Heart right ventricle (tissue), 16 donors: ENCODE measurements around the gene RGP1. TPM values are rescaled to one million over a fixed set of nuclear protein-coding genes. Genes with fewer than 3 reads are reported as not detected.

Source experiments
- ATAC-seq, 8 donors: fragments of 200-7000 bp; cut with Tn5 transposase; one replicate each; pipeline ENCODE4 v1.9.1; 2020; ENCODE audit warnings: mild to moderate bottlenecking in 8 of 8, moderate library complexity in 8 of 8, moderate number of reproducible peaks in 1 of 8
- DNase-seq, 2 donors: peaks; one replicate each; pipeline ENCODE4 v3.0.0-alpha.2; 2020
- H3K27ac ChIP-seq, 10 donors: fragments of 200-600 bp; sonication (generic) in 2 of 10; one replicate each; pipeline versions ENCODE4 v1.5.0 to v1.8.0; 2020 to 2022; ENCODE audit warnings: mild to moderate bottlenecking in 3 of 10
- H3K27me3 ChIP-seq, 7 donors: fragments of 200-600 bp; one replicate each; pipeline ENCODE4 v1.8.0; 2021 to 2022; ENCODE audit warnings: mild to moderate bottlenecking in 2 of 7
- H3K36me3 ChIP-seq, 9 donors: fragments of 200-600 bp; sonication (generic) in 1 of 9; one replicate each; pipeline versions ENCODE4 v1.5.0 to v1.8.0; 2020 to 2022; ENCODE audit warnings: mild to moderate bottlenecking in 2 of 9
- H3K4me1 ChIP-seq, 9 donors: fragments of 200-600 bp; sonication (generic) in 1 of 9; one replicate each; pipeline versions ENCODE4 v1.5.0 to v1.8.0; 2020 to 2022; ENCODE audit warnings: mild to moderate bottlenecking in 4 of 9
- H3K4me3 ChIP-seq, 10 donors: fragments of 200-600 bp; sonication (generic) in 2 of 10; one replicate each; pipeline versions ENCODE4 v1.5.0 to v1.8.0; 2020 to 2022; ENCODE audit warnings: mild to moderate bottlenecking in 7 of 10, moderate library complexity in 2 of 10
- H3K9me3 ChIP-seq, 11 donors: fragments of 200-600 bp in 10 of 11; sonication (generic) in 2 of 11; one replicate each; pipeline versions ENCODE4 v1.5.0 to v1.8.0; 2013 to 2022; ENCODE audit warnings: mild to moderate bottlenecking in 2 of 11, control low read depth in 1 of 11, moderate library complexity in 1 of 11
- CTCF ChIP-seq, 9 donors: fragments of 200-600 bp; sonication (generic) in 2 of 9; IDR thresholded peaks; one replicate each; pipeline versions ENCODE4 v1.5.0 to v1.8.0; 2021 to 2022; ENCODE audit warnings: antibody characterized with exemption in 9 of 9, mild to moderate bottlenecking in 5 of 9, moderate library complexity in 1 of 9
- WGBS, 2 donors: extraction: QIAGEN DNeasy Blood & Tissue Kit; methylation state at CpG; one replicate each; pipeline ENCODE4 v1.1.7; 2013; ENCODE audit warnings: inconsistent platforms in 1 of 2; 5-methylcytosine and 5-hydroxymethylcytosine counted together
- intact Hi-C, 10 donors: fragments of 100-400 bp; cut with DNase I; formaldehyde crosslinking; loops; one replicate each; pipeline versions ENCODE4 v1.11.1 to v1.14.2; 2022
- polyA plus RNA-seq, 2 donors: library from polyadenylated mRNA; stranded (reverse); fragments of 200-250 nt; gene quantifications; one replicate each; pipeline ENCODE4 v1.2.3, GENCODE V29; 2013
- total RNA-seq, 10 donors: library from RNA; stranded (reverse); fragmentation: NEBNext Ultra II Directional in 3 of 10; extraction: Animal tissue kit (Norgen Biotek cat#: 25700) in 3 of 10; gene quantifications; one replicate each; pipeline versions ENCODE4 v1.2.1 to v1.2.4, GENCODE V29; 2021 to 2023
- donor health status: Arrhythmogenic right ventricular cardiomyopathy.
- donor health status: ischemic (EF 13 %, LVEDD 7.1; RV severe dilation, severe dysfunction).
- donor health status: healthy with polysubstance abuse.
- donor health status: DM: no; HTN: yes; CAD: no.
- donor health status: DM: no; HTN: no; CAD: no.
- donor health status: ischemic (EF 25% LVEDD 6.9; RV normal size, moderate dysfunction).
- donor health status: ischemic (EF 25% LVEDD 5.7; RV mildly dilated, moderate dysfunction).
- donor health status: healthy.
- donor health status: DM: yes; HTN: yes; CAD: no.
- donor health status: Ischemic cardiomyopathy.
- donor health status: ischemic (EF 35%, LVEDD 5.7; RV mildly dilated, moderate dysfunction).
- donor health status: nonischemic (EF 11% LVEDD 7.7; RV severe dilation, severe dysfunction).
- donor health status: DM: yes; HTN: yes; CAD: no.
- donor health status: PGD.
- donor health status: ischemic (EF 29% LVEDD 5.4; RV normal size, mild dysfunction).
- donor health status: nonischemic (EF 23%, LVEDD 6.1; RV moderate dilation, normal function).

RGP1 gene
- total and polyA plus RNA-seq, 12 donors, result 8.2 to 39.4 (median 32.1) TPM

GRCh38 chr9:35713578-35713977 is 35.5 kb upstream of the RGP1 start:
- WGBS, 2 donors, result 86 to 93% methylated on average over 3 of the region's 3 CpGs
- intact Hi-C loops, result loop anchor here in 1 of 10 donors (5.0 kb wide), 1 partner anchor 1691 kb away; no protein-coding TSS in a partner anchor
- Histone ChIP-seq H3K27ac (no peak overlapping the region), H3K9me3 (no peaks in the 10 kb centered on the region), H3K4me1 (no peaks in the 10 kb centered on the region), H3K4me3 (no peak overlapping the region), H3K27me3 (no peaks in the 10 kb centered on the region), H3K36me3 (peaks cover 15 to 100% (median 96%) of the 10 kb centered on the region in 9 donors)
- DNase-seq, result no peak
- ATAC-seq, result no peak
- no peak for TF ChIP-seq CTCF (IDR thresholded peaks at IDR 0.05)

- intact Hi-C loops, result loop anchor here in 1 of 10 donors (5.0 kb wide), 1 partner anchor 1692 kb away; no protein-coding TSS in a partner anchor
- no peak for DNase-seq
- peak in 1 of 8 donors; percentile 3 for ATAC-seq
Measured at GRCh38 chr9:35714123-35714522, 35.0 kb upstream of the RGP1 start.

GRCh38 chr9:35714579-35715252 is 34.4 kb upstream of the RGP1 start:
- Histone ChIP-seq H3K9me3 (no peaks in the 10 kb centered on the region), H3K36me3 (peaks cover 10 to 100% (median 98%) of the 10 kb centered on the region in 9 donors), H3K4me1 (no peaks in the 10 kb centered on the region), H3K27ac (no peak overlapping the region), H3K27me3 (no peaks in the 10 kb centered on the region), H3K4me3 (no peak overlapping the region)
- no peak for TF ChIP-seq CTCF (IDR thresholded peaks at IDR 0.05)
- intact Hi-C loops, result loop anchor here in 1 of 10 donors (5.0 kb wide), 1 partner anchor 1692 kb away; no protein-coding TSS in a partner anchor
- DNase-seq (no peak), ATAC-seq (no peak)
- 93 to 97% methylated on average over 13 of the region's 13 CpGs for WGBS, 2 donors

More at GRCh38 chr9:35714123-35714522, 35.0 kb upstream of the RGP1 start:
- H3K27me3 ChIP-seq, result no peaks in the 10 kb centered on the region
- H3K27ac ChIP-seq, result no peak overlapping the region
- peaks cover 11 to 100% (median 96%) of the 10 kb centered on the region in 9 donors for H3K36me3 ChIP-seq
- no peak overlapping the region for H3K4me3 ChIP-seq
- H3K4me1 ChIP-seq, result no peaks in the 10 kb centered on the region
- WGBS, 2 donors, result 89 to 92% methylated on average over 6 of the region's 6 CpGs
- TF ChIP-seq CTCF (IDR thresholded peaks at IDR 0.05), result no peak
- H3K9me3 ChIP-seq, result no peaks in the 10 kb centered on the region

GRCh38 chr9:35716230-35716629 is 32.9 kb upstream of the RGP1 start:
- no peak for TF ChIP-seq CTCF (IDR thresholded peaks at IDR 0.05)
- 92% methylated on average over 4 of the region's 4 CpGs for WGBS, 2 donors
- Histone ChIP-seq H3K36me3 (peaks cover 18 to 100% (median 100%) of the 10 kb centered on the region in 9 donors), H3K4me3 (no peak overlapping the region), H3K9me3 (no peaks in the 10 kb centered on the region), H3K27me3 (no peaks in the 10 kb centered on the region), H3K27ac (no peak overlapping the region), H3K4me1 (no peaks in the 10 kb centered on the region)
- ATAC-seq (peak in 1 of 8 donors; percentile 14), DNase-seq (no peak)
- intact Hi-C loops, result no loop called here
